Vagina (tissue), 2 donors: Measurements from ENCODE around the gene ZMAT3.

Experiments
- POLR2A ChIP-seq, 2 donors: fragments of 450-650 bp; IDR thresholded peaks; one replicate each; pipeline ENCODE4 v1.6.1; 2017; ENCODE audit warnings: antibody characterized with exemption in 2 of 2, mild to moderate bottlenecking in 2 of 2, moderate library complexity in 2 of 2
- TF ChIP-seq, protein P1 (sequence below), 3 experiments: fragments of 450-650 bp in 2 of 3; fragments of 200-600 bp in 1 of 3; sonication (generic) in 1 of 3; IDR thresholded peaks; one replicate each; pipeline ENCODE4 v1.5.1; 2017 to 2019; ENCODE audit warnings: antibody characterized with exemption in 3 of 3, mild to moderate bottlenecking in 2 of 3, moderate library complexity in 2 of 3

DNA sequence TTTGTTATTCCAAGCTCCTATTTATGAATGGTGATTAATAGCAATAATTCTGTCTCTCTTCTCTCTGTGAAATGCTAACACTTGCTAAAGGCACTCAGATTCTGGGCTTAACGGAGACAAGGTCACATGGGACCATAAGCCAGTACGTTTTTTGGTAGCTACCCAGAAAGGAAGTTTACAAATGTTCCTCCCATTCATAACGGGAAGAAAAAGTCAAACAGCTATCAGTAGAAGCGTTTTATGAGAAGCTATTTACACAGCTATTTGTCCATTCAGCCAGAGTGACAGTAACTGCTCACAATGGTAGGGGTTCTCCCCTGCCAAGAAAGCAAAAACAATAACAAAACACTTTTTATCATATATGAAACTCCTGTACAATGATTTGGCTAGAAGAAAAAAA lies 51.5 kb downstream of the ZMAT3 start:
- TF ChIP-seq, protein P1, sequence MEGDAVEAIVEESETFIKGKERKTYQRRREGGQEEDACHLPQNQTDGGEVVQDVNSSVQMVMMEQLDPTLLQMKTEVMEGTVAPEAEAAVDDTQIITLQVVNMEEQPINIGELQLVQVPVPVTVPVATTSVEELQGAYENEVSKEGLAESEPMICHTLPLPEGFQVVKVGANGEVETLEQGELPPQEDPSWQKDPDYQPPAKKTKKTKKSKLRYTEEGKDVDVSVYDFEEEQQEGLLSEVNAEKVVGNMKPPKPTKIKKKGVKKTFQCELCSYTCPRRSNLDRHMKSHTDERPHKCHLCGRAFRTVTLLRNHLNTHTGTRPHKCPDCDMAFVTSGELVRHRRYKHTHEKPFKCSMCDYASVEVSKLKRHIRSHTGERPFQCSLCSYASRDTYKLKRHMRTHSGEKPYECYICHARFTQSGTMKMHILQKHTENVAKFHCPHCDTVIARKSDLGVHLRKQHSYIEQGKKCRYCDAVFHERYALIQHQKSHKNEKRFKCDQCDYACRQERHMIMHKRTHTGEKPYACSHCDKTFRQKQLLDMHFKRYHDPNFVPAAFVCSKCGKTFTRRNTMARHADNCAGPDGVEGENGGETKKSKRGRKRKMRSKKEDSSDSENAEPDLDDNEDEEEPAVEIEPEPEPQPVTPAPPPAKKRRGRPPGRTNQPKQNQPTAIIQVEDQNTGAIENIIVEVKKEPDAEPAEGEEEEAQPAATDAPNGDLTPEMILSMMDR (IDR thresholded peaks at IDR 0.05): no peak
- TF ChIP-seq POLR2A (IDR thresholded peaks at IDR 0.05): no peak
